ENCODE measurements around the gene JAK3. TPM values are rescaled to one million over a fixed set of nuclear protein-coding genes. Genes with fewer than 3 reads are reported as not detected.

The JAK3 gene
- total RNA-seq, 1 experiment from 2014 or later, result 2.1 TPM

DNA sequence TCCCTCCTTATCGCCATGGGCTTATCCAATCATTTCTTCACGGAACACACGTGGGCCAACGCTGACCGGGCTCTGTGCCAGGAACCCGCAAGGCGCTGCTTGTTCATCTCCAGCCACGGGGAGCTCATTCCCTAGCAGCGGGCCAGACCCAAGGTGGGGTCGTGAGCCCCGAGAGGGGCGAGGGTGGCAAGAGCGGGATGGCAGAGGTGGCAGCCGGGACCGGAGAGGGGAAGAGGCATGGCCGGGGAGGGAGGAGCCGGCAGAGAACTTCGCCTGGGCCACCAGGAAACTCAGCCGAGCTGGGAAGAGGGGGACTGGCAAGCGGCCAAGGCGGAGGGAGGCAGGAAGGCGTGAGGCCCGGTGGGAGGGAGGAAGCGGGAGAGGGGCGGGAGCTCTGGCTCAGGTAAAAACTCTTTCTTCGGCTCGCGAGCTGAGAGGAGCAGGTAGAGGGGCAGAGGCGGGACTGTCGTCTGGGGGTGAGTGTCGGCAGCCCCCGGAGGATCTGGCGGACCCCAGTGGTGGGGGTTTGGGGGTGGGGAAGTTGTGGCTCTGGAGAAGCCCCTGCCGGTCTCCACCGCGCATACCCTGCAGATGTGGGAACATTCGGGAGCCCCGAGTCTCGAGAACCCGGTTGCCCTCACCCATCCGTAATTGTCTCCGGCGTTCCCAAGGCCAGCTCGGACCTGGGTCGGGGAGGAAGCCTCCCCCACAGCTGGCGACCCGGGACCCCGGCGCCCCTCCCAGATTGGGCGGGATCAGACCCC, 52.9 kb downstream of the JAK3 start, which contains the start of gene B3GNT3:
TSS of gene B3GNT3 (plus strand) at position 408 of the 764 bp plus-strand sequence. CDS start 12,670 bp downstream, outside the sequence.
- peak; percentile 59 for ATAC-seq
- no TSS peak for BruUV-seq (replicated peaks)

DNA sequence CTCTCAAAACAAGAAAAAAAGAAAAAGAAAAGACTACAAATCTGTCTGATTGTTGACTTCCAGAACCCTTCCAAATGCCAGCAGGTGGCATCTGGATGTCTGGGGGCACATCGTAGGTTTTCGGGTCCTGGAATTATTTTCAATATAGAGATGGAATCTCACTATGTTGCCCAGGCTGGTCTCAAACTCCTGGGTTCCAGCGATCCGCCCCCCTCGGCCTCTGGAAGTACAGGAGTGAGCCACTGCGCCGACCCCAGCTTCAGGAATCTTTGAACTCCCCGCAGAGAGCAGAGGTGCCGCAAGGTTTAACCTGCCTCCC, 53.4 kb downstream of the JAK3 start:
- H3K4me3 ChIP-seq (ENCODE audit: low read depth in 2 of 2, low read length in 2 of 2), result peak overlapping the region; percentile 41 to 60
- TF ChIP-seq POLR2AphosphoS5 (IDR thresholded peaks at IDR 0.05; ENCODE audit: low read depth, low read length) (no peak), SIN3A (IDR thresholded peaks at IDR 0.05; ENCODE audit: borderline replicate concordance, insufficient read depth, low read depth, low read length) (no peak), TCF7L2 (IDR thresholded peaks at IDR 0.05; ENCODE audit: low read depth, low read length) (no peak)
- TF ChIP-seq, protein P1, sequence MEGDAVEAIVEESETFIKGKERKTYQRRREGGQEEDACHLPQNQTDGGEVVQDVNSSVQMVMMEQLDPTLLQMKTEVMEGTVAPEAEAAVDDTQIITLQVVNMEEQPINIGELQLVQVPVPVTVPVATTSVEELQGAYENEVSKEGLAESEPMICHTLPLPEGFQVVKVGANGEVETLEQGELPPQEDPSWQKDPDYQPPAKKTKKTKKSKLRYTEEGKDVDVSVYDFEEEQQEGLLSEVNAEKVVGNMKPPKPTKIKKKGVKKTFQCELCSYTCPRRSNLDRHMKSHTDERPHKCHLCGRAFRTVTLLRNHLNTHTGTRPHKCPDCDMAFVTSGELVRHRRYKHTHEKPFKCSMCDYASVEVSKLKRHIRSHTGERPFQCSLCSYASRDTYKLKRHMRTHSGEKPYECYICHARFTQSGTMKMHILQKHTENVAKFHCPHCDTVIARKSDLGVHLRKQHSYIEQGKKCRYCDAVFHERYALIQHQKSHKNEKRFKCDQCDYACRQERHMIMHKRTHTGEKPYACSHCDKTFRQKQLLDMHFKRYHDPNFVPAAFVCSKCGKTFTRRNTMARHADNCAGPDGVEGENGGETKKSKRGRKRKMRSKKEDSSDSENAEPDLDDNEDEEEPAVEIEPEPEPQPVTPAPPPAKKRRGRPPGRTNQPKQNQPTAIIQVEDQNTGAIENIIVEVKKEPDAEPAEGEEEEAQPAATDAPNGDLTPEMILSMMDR (IDR thresholded peaks at IDR 0.05), result no peak
- TF ChIP-seq, protein P2, sequence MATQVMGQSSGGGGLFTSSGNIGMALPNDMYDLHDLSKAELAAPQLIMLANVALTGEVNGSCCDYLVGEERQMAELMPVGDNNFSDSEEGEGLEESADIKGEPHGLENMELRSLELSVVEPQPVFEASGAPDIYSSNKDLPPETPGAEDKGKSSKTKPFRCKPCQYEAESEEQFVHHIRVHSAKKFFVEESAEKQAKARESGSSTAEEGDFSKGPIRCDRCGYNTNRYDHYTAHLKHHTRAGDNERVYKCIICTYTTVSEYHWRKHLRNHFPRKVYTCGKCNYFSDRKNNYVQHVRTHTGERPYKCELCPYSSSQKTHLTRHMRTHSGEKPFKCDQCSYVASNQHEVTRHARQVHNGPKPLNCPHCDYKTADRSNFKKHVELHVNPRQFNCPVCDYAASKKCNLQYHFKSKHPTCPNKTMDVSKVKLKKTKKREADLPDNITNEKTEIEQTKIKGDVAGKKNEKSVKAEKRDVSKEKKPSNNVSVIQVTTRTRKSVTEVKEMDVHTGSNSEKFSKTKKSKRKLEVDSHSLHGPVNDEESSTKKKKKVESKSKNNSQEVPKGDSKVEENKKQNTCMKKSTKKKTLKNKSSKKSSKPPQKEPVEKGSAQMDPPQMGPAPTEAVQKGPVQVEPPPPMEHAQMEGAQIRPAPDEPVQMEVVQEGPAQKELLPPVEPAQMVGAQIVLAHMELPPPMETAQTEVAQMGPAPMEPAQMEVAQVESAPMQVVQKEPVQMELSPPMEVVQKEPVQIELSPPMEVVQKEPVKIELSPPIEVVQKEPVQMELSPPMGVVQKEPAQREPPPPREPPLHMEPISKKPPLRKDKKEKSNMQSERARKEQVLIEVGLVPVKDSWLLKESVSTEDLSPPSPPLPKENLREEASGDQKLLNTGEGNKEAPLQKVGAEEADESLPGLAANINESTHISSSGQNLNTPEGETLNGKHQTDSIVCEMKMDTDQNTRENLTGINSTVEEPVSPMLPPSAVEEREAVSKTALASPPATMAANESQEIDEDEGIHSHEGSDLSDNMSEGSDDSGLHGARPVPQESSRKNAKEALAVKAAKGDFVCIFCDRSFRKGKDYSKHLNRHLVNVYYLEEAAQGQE (IDR thresholded peaks at IDR 0.05; ENCODE audit: insufficient read depth in 1 of 2, low read depth in 2 of 2, low read length in 1 of 2), result no peak
- CTCF ChIA-PET, result no interaction called here
- DNase-seq (ENCODE audit: low read depth, low spot score) (no peak), ATAC-seq (no peak; the same call in 1 of the 2 replicates)
- H3K4me1 ChIP-seq (ENCODE audit: control insufficient read depth, insufficient read depth, low read length), result 0 out of 2 replicates have a peak, but pooled peaks cover 2% of the 10 kb centered on the region
- H3K27me3 ChIP-seq (ENCODE audit: control insufficient read depth, insufficient read depth, low read length), result no peaks in the 10 kb centered on the region
- H3K36me3 ChIP-seq (ENCODE audit: control insufficient read depth, insufficient read depth, low read length), result no peaks in the 10 kb centered on the region; the same call in 1 of the 2 replicates
- POLR2A ChIA-PET, result no interaction called here
- H3K27ac ChIP-seq (ENCODE audit: low read length), result no peak overlapping the region
- no TSS peak for BruUV-seq (replicated peaks)
- intact Hi-C loops (cut with micrococcal nuclease; ENCODE audit: unreplicated experiment), result no loop called here
- no peaks in the 10 kb centered on the region for H3K9me3 ChIP-seq (ENCODE audit: control insufficient read depth, insufficient read depth, low read depth, low read length)
- in situ Hi-C loops (cut with HindIII; ENCODE audit: low pct_unique_long_range_greater_than_20kb, low sequenced_read_pairs), result no loop called here

More for the DNA sequence above, 52.9 kb downstream of the JAK3 start, which contains the start of gene B3GNT3:
- in situ Hi-C loops (cut with HindIII; ENCODE audit: low pct_unique_long_range_greater_than_20kb, low sequenced_read_pairs) (no loop called here), intact Hi-C loops (cut with micrococcal nuclease; ENCODE audit: unreplicated experiment) (no loop called here)
- no peak within 1 kb of the TSS for H3K27ac ChIP-seq (ENCODE audit: low read length)
- H3K36me3 ChIP-seq (ENCODE audit: control insufficient read depth, insufficient read depth, low read length), result no peaks in the 10 kb centered on the region; the same call in 1 of the 2 replicates
- H3K27me3 ChIP-seq (ENCODE audit: control insufficient read depth, insufficient read depth, low read length), result no peaks in the 10 kb centered on the region
- H3K9me3 ChIP-seq (ENCODE audit: control insufficient read depth, insufficient read depth, low read depth, low read length), result no peaks in the 10 kb centered on the region
- ChIA-PET CTCF (no interaction called here), POLR2A (no interaction called here)
- peak within 1 kb of the TSS; percentile 41 to 60 for H3K4me3 ChIP-seq (ENCODE audit: low read depth in 2 of 2, low read length in 2 of 2)
- H3K4me1 ChIP-seq (ENCODE audit: control insufficient read depth, insufficient read depth, low read length), result 0 out of 2 replicates have a peak, but pooled peaks cover 2% of the 10 kb centered on the region
- no peak for DNase-seq (ENCODE audit: low read depth, low spot score)
- TF ChIP-seq POLR2AphosphoS5 (IDR thresholded peaks at IDR 0.05; ENCODE audit: low read depth, low read length) (no peak), TCF7L2 (IDR thresholded peaks at IDR 0.05; ENCODE audit: low read depth, low read length) (no peak), SIN3A (IDR thresholded peaks at IDR 0.05; ENCODE audit: borderline replicate concordance, insufficient read depth, low read depth, low read length) (no peak)
- TF ChIP-seq, protein P2 (IDR thresholded peaks at IDR 0.05; ENCODE audit: insufficient read depth in 1 of 2, low read depth in 2 of 2, low read length in 1 of 2), result no peak
- TF ChIP-seq, protein P1 (IDR thresholded peaks at IDR 0.05), result no peak

All from Panc1 (cell line).